NCI-H187 treated with DMSO at 0.1 percent for 48 hours (cell line): ENCODE measurements around the gene NFIA.

Experiments used
- DNase-seq: peaks from one replicate; lab custom pipeline; 2025; lab: John Stamatoyannopoulos, UW

Gene NFIA

GRCh38 chr1:61397935-61398334, 315.6 kb downstream of the NFIA start:
- DNase-seq = no peak

DNA sequence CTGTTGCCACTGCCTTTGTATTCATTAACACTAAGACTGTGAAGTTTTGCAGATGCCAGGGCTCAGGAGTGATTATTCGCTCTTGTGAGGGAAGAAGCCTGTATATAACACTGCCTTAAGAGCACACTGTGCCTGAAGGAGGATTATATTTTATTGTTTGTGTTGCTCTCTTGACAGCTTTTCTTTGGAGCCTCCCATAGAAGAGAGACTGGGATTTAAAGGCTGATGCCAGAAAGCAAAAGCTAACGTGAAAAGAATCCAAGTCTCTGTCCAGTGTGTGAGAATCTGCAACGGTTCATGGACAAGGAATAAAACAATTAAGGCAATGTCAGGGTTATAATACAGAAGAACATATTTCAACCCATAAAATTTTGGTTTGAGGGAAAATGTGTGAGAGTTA, 316.8 kb downstream of the NFIA start:
- no peak for DNase-seq

- DNase-seq = no peak
These were observed 317.9 kb downstream of the NFIA start for GRCh38 chr1:61400131-61400770.

- DNase-seq = no peak
These were observed 318.6 kb downstream of the NFIA start for GRCh38 chr1:61400997-61401396.

DNA sequence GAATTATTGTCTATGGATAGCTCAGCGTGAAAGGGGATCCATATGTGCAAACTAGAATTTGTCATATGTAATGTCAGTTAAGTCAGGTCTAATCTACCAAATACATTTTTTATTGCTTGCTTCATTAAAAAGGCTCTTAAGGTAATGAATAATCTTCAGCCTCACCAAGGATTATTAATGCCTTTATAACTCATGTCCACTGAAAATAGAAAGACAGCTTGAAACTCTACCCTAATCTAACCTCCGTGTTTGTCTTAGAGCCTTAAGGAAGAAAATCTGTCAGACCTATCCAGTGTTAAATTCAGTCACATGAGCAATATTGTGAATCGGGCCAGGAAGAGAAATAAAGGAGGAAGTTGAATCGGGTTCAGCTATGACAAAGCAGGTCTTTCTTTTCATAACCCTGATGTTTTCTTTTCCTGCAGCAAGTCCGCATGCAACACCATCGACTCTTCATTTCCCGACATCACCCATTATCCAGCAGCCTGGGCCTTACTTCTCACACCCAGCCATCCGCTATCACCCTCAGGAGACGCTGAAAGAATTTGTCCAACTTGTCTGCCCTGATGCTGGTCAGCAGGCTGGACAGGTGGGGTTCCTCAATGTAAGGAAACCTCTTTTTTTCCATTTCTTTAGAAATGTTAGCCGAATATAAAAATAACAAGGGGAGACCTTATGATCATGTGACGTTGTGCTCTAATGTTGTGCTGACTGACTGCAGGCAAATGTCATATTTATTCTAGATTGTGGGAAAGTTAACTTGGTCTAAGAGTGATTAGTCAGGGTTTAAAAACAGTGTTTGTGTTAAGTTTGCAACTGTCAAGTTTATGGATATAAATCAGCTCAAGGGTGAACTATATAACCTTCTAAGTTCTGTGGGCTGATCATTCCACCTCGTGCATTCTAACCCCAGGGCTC, 321.6 kb downstream of the NFIA start:
- no peak for DNase-seq

DNA sequence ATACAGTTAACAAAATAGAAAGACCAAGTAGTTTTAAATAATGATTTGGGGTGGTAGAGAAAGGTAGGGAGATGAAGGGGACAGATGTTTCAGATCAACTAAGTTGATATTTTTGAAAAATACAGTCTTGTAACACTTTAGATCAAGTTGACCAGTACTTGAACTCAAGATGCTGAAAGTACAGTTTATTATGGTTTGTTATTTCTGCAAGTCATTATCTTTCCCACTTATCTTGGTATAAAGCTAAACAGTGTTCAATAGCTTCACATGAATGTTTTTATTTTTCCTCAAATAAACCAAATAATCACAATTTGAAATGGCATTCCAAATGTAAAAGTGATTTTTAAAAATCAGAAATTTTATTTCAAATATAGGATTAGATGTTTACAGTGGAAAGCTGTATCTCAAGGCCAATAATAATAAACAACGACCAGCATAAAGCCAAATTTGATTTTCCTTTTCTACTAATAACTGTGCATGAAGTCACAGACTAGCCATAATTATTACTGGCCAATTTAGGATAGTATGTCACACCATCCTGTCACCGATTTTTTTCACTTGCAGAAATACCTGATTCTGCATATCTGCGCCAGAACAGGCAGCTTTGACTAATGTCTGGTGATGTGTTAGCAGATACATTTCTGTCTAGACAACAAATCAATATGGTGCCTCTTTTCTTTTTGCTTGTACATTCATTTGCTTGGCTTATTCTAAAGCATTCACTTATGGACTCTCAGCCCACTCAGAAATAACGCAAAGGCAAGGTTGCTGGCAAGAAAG, 322.4 kb downstream of the NFIA start:
- no peak for DNase-seq

GRCh38 chr1:61406467-61406866, 324.1 kb downstream of the NFIA start:
- DNase-seq = no peak

DNA sequence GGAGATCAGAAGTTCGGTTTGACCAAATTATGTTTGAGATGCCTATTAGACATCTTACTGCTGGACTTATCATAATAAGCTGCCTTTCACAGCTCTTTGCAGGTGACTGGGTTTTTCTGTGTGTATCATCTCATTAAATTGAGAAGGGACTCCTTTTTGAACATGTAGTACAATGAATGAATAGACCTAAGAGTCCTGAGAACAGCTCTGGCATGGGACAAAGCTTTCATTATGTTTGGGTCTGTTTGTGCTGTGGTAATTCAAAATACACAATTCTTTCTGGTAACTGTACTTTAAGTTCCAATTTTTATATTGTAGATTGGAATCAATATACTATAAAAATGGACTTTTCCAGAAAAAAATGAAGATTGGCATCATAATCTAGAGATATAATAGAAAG, 330.2 kb downstream of the NFIA start:
- DNase-seq = no peak

GRCh38 chr1:61419196-61419595, 336.8 kb downstream of the NFIA start:
- DNase-seq = no peak

GRCh38 chr1:61419657-61420056, 337.3 kb downstream of the NFIA start:
- DNase-seq = no peak

- no peak for DNase-seq
These were observed 337.9 kb downstream of the NFIA start for GRCh38 chr1:61420243-61420642.

GRCh38 chr1:61420909-61421835, 338.8 kb downstream of the NFIA start:
- no peak for DNase-seq

GRCh38 chr1:61423643-61424042, 341.3 kb downstream of the NFIA start:
- no peak for DNase-seq

DNA sequence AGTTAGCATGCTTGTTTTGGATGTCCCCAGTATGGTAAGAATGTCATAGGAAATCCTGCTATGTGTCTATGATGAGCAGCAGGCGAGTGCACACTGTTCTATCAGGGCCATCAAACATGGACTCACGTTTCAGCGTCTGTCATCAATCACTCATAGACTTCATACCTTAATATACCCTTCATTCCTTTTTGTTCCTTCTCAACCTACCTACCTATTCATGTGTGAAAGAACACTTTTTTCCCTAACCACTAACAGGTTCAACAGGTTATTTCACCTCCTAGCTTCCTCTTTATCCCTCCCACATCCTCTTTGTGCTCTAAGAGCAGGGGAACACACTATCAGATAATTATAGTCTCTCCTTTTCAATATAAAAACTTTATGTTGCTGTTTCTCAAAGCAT, 342.0 kb downstream of the NFIA start:
- no peak for DNase-seq

DNA sequence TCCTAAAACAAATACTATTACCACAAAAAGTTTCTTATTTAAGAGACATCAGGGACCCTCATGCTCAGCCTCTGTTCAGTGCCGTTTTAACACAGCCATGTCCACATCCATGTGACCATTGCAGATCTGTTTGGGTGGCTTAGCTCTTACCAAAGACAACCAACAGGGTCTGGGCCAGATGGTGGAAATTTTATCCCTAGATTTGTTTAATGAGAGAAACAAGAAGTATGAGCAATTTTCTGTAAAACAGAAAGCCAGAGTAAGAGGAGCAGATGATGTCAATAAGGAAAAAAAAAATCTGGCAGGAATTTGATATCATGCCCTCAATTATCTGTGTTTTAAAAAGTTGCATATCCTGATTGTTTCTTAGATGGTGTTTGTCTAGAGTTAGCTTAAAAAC, 342.7 kb downstream of the NFIA start:
- DNase-seq = no peak

DNA sequence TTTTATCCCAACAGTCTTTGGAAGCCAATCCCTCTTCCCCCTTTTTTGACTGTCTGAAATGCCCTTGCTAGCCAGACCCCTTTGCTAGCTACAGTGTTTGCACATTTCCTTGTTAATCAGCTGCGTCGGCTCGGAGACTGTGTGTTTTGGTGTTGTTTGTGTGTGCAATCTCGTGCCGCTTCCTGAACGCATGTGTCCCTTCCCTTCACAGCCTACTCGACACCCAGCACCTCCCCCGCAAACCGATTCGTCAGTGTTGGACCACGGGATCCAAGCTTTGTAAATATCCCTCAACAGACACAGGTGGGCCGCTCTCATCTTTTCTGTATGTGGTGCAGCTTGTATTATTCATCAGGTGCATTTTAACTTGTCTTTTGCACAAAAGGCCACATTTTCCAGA, 343.9 kb downstream of the NFIA start:
- no peak for DNase-seq

DNA sequence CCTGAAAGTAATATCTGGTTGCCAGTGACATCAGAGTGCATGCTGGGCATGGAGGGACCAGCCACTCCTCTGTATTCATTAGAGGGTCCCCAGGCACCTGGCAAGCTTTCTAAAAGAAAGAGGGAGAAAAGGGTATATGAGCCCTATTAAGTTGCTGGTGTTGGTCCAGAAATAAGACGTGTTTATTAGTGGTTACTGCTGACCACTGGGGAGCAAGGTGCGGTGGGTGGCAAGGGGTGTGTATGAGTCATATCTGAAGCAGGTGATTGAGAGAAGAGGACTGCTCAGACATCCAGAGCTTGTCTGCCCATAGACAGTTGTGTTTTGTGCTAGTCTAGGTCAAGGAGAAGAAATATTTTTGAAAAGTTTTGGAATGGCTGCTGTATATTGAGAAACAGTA, 344.5 kb downstream of the NFIA start:
- DNase-seq = no peak

- no peak for DNase-seq
These were observed 345.1 kb downstream of the NFIA start for GRCh38 chr1:61427510-61427909.

DNA sequence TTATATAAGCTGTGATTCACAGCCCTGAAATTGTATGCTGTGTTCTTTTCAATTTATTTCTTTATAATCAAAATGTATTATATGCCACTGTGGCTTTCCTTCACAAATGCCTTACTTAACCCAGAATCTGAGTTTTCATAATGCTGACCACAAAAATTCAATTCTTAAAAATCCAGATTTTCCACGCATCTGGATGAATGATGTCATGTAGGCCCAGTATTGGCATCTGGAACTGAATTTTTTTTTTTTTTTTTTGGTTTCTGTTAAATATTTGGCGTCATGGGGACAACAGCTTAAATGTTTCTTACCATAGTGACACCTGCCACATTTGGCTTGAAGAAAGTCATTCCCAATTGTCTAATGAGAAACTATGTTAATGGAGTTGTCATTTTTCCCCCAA, 345.8 kb downstream of the NFIA start:
- DNase-seq = no peak

DNA sequence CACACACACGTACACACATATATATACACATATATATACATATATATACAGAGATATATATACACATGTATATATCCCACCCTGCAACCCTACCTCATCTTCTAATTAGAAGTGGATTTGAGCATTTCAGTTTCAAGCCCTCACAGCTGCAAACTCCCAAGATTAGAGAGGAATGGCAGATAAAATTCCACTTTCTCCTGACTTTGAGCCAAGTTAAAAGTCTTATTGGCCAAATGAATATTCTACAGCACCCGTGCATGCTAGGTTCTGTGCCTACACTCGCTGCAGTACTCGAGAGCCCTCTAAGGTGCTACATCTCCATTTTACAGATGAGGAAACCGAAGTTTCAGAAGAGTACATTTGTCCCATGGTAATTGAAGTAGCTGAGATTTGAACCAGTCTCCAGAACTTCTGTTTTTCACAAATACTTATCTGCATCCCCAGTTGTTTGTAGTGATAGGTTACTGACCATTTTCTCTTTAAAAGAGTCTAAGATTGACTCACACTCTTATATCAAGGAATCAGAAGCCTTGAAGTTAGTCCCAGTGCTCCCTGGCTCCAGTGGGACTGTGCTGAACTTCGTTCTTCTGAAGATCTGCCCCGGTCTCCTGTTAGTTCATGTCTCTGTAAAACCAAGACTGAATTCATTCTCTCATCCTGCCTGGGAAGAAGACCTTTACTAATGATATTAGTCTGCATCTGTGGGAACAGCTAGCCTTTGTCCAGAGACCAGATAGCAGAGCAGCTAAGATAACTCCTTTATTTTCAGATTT, 350.4 kb downstream of the NFIA start:
- no peak for DNase-seq

GRCh38 chr1:61433646-61434045, 351.3 kb downstream of the NFIA start:
- no peak for DNase-seq
